SK-N-SH (cell line): ENCODE results near the gene MTMR1. TPM values are rescaled to one million over a fixed set of nuclear protein-coding genes. Genes with fewer than 3 reads are reported as not detected.

ENCODE experiments used
- CTCF ChIA-PET: fragments of 300-600, 350-600 bp; formaldehyde crosslinking; extraction: SDS; loops from one replicate; lab custom pipeline; 2021; lab: Yijun Ruan, JAX
- POLR2A ChIA-PET: fragments of 350-600 bp; sonication (Branson Sonifier 250); formaldehyde crosslinking; extraction: SDS; loops from one replicate; lab custom pipeline; 2020; ENCODE audit warnings: antibody characterized with exemption, inconsistent platforms; lab: Yijun Ruan, JAX
- DNase-seq: peaks from one replicate; pipeline ENCODE4 v3.0.0; 2012
- H2AFZ ChIP-seq: fragments of 200-600 bp; sonication (generic); 2 replicates; pipeline ENCODE4 v1.8.1; 2016; ENCODE audit warnings: antibody characterized with exemption, mild to moderate bottlenecking, low read depth
- H3F3A ChIP-seq: fragments of 200-600 bp; sonication (generic); replicated peaks from 2 replicates; pipeline ENCODE3; 2016; ENCODE audit warnings: antibody characterized with exemption, mild to moderate bottlenecking; ENCODE audit not compliant: insufficient read depth
- H3K27ac ChIP-seq, 2 experiments: fragments of 200-500 bp in 1 of 2; fragments of 200-600 bp in 1 of 2; sonication (Bioruptor generic) in 1 of 2; sonication (generic), shearing (Covaris generic) in 1 of 2; 2 replicates each; pipeline versions ENCODE4 v1.5.1 to v1.6.1; 2014 to 2016; ENCODE audit warnings: low read depth in 2 of 2, inconsistent platforms in 1 of 2, low read length in 1 of 2, mild to moderate bottlenecking in 1 of 2, mixed read lengths in 1 of 2
- H3K27me3 ChIP-seq: fragments of 200-600 bp; sonication (generic), shearing (Covaris generic); 2 replicates; pipeline ENCODE4 v1.6.1; 2016; ENCODE audit warnings: mixed run types; ENCODE audit not compliant: insufficient read depth
- H3K36me3 ChIP-seq, 2 experiments: fragments of 200-500 bp in 1 of 2; fragments of 200-600 bp in 1 of 2; sonication (Bioruptor generic) in 1 of 2; sonication (generic) in 1 of 2; replicated peaks in 1 of 2; 2 replicates each; pipeline versions ENCODE3 to v1.5.1; 2014 to 2016; ENCODE audit warnings: low read length in 1 of 2, mild to moderate bottlenecking in 1 of 2; ENCODE audit not compliant: insufficient read depth in 2 of 2, control insufficient read depth in 1 of 2
- H3K4me1 ChIP-seq, 2 experiments: fragments of 200-500 bp in 1 of 2; fragments of 200-600 bp in 1 of 2; sonication (Bioruptor generic) in 1 of 2; sonication (generic), shearing (Covaris generic) in 1 of 2; 2 replicates each; pipeline versions ENCODE4 v1.5.1 to v1.6.1; 2014 to 2016; ENCODE audit warnings: low read depth in 1 of 2, low read length in 1 of 2, mixed run types in 1 of 2; ENCODE audit not compliant: insufficient read depth in 2 of 2, control insufficient read depth in 1 of 2
- H3K4me2 ChIP-seq: fragments of 200-600 bp; sonication (generic), shearing (Covaris generic); 2 replicates; pipeline ENCODE4 v1.6.1; 2017; ENCODE audit warnings: mixed run types
- H3K4me3 ChIP-seq, 2 experiments: fragments of 200-500 bp in 1 of 2; fragments of 200-600 bp in 1 of 2; sonication (Bioruptor generic) in 1 of 2; sonication (generic), shearing (Covaris generic) in 1 of 2; 2 replicates each; pipeline versions ENCODE4 v1.5.1 to v1.8.1; 2014 to 2016; ENCODE audit warnings: low read depth in 2 of 2, inconsistent platforms in 1 of 2, low read length in 1 of 2, mild to moderate bottlenecking in 1 of 2, mixed read lengths in 1 of 2, moderate library complexity in 1 of 2
- H3K79me2 ChIP-seq: fragments of 200-600 bp; sonication (generic); 2 replicates; pipeline ENCODE4 v1.8.1; 2017; ENCODE audit warnings: mild to moderate bottlenecking; ENCODE audit not compliant: insufficient read depth
- H3K9ac ChIP-seq: fragments of 200-600 bp; sonication (generic); 2 replicates; pipeline ENCODE4 v1.6.1; 2017; ENCODE audit warnings: mixed run types
- H3K9me2 ChIP-seq: fragments of 200-600 bp; sonication (generic); 2 replicates; pipeline ENCODE4 v1.6.1; 2017; ENCODE audit warnings: mixed run types
- H3K9me3 ChIP-seq: fragments of 200-600 bp; sonication (generic); 2 replicates; pipeline ENCODE4 v1.6.1; 2017; ENCODE audit warnings: mixed run types, mild to moderate bottlenecking, moderate library complexity
- H4K20me1 ChIP-seq: fragments of 200-600 bp; sonication (generic); 2 replicates; pipeline ENCODE4 v1.6.1; 2017; ENCODE audit warnings: mild to moderate bottlenecking, mixed run types; ENCODE audit not compliant: insufficient read depth
- CHD2 ChIP-seq: fragments of 150-350 bp; IDR thresholded peaks from 2 replicates; pipeline ENCODE4 v1.6.1; 2018; ENCODE audit warnings: low read length; ENCODE audit not compliant: partially characterized antibody
- EZH2phosphoT487 ChIP-seq: fragments of 200-600 bp; sonication (generic); IDR thresholded peaks from 2 replicates; pipeline ENCODE4 v1.6.1; 2017; ENCODE audit warnings: low read depth, mixed run types, mild to moderate bottlenecking, antibody characterized with exemption, moderate library complexity, borderline replicate concordance
- FOSL2 ChIP-seq: IDR thresholded peaks from 2 replicates; pipeline ENCODE4 v1.4.0; 2012; ENCODE audit warnings: low read depth, mild to moderate bottlenecking, moderate library complexity, borderline replicate concordance
- FOXM1 ChIP-seq: IDR thresholded peaks from 2 replicates; pipeline ENCODE4 v1.4.0; 2012; ENCODE audit warnings: low read depth, mild to moderate bottlenecking
- GABPA ChIP-seq: IDR thresholded peaks from 2 replicates; pipeline ENCODE4 v1.4.0; 2012; ENCODE audit warnings: low read depth, mild to moderate bottlenecking
- GATA2 ChIP-seq: sonication (generic); formaldehyde crosslinking; IDR thresholded peaks from 2 replicates; pipeline ENCODE4 v1.5.0; 2020; ENCODE audit warnings: mild to moderate bottlenecking, missing genetic modification reagents
- JUND ChIP-seq: IDR thresholded peaks from 2 replicates; pipeline ENCODE4 v1.4.0; 2012
- MXI1 ChIP-seq: IDR thresholded peaks from 2 replicates; pipeline ENCODE4 v1.6.1; 2012; ENCODE audit warnings: mild to moderate bottlenecking, low read depth, low read length, improper control_type of control experiment
- NFIC ChIP-seq: IDR thresholded peaks from 2 replicates; pipeline ENCODE4 v1.4.0; 2012; ENCODE audit warnings: borderline replicate concordance
- POLR2AphosphoS5 ChIP-seq: IDR thresholded peaks from 2 replicates; pipeline ENCODE4 v1.6.1; 2012; ENCODE audit warnings: low read depth, low read length
- RAD21 ChIP-seq: IDR thresholded peaks from 2 replicates; pipeline ENCODE4 v1.6.1; 2012; ENCODE audit warnings: mild to moderate bottlenecking, low read length
- RFX5 ChIP-seq: IDR thresholded peaks from 2 replicates; pipeline ENCODE4 v1.6.1; 2012; ENCODE audit warnings: mild to moderate bottlenecking, improper control_type of control experiment, low read length
- RXRA ChIP-seq: IDR thresholded peaks from 2 replicates; pipeline ENCODE4 v1.4.0; 2012; ENCODE audit warnings: low read depth, mild to moderate bottlenecking, borderline replicate concordance
- TAF1 ChIP-seq: IDR thresholded peaks from 2 replicates; pipeline ENCODE4 v1.6.1; 2012; ENCODE audit warnings: low read depth, mild to moderate bottlenecking, low read length, moderate library complexity, borderline replicate concordance
- TCF12 ChIP-seq: IDR thresholded peaks from 2 replicates; pipeline ENCODE4 v1.4.0; 2012
- WGBS: methylation state at CpG from one replicate; pipeline ENCODE4 v1.1.6; 2017; ENCODE audit warnings: low lambda C conversion rate; 5-methylcytosine and 5-hydroxymethylcytosine counted together
- polyA plus RNA-seq, 3 experiments: library from polyadenylated mRNA; depleted of rRNA; stranded (reverse); fragments of >200 nt; gene quantifications; 2 replicates each; pipeline ENCODE4 v1.2.3, GENCODE V29; 2012
- TF ChIP-seq, protein P1 (sequence below): IDR thresholded peaks from 2 replicates; pipeline ENCODE4; 2012
- TF ChIP-seq, protein P2 (sequence below): fragments of 200-600 bp; sonication (generic); IDR thresholded peaks from 2 replicates; pipeline ENCODE4 v1.6.1; 2017; ENCODE audit warnings: antibody characterized with exemption, mild to moderate bottlenecking, moderate library complexity
- TF ChIP-seq, protein P3 (sequence below): IDR thresholded peaks from 2 replicates; pipeline ENCODE4 v1.4.0; 2012; ENCODE audit warnings: low read depth, borderline replicate concordance
- TF ChIP-seq, protein P4 (sequence below): IDR thresholded peaks from 2 replicates; pipeline ENCODE4 v1.6.1; 2012; ENCODE audit warnings: mild to moderate bottlenecking, low read depth, low read length, moderate library complexity
- TF ChIP-seq, protein P5 (sequence below): IDR thresholded peaks from 2 replicates; pipeline ENCODE4 v1.4.0; 2012; ENCODE audit warnings: low read depth

Gene MTMR1
- polyA plus RNA-seq, 1 of the 3 experiments (the other 2 are of a cell fraction) = 17.0 TPM

DNA sequence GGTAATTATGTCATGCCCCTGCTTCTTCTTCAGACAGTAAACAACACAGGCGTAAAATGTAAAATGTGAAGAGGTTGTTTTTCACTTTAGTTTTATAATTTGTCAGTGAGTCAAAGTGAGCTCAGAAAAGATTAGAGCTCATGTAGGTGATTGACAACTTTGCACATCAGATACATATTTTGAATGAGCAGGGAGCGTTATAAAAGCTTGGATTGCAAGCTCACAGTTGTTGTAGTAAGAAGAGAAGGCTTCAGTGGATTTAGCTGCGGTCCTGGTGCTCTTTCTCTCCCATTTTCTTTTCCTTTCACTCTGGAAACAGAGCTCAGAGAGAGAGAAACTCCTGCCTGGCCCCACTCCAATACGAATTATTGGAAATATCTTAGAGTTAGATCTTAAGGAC lies 26.4 kb downstream of the MTMR1 start:
- CTCF ChIA-PET = interaction anchor here (0.7 to 2.3 kb wide), 3 partner anchors 11 to 36 kb away, joined by 3 to 6 read pairs (median 5); partner anchors contain the start of gene MTMR1
- WGBS = 65% methylated on average over 4 of the region's 4 CpGs

More for the DNA sequence above, 26.4 kb downstream of the MTMR1 start:
- POLR2A ChIA-PET = no interaction called here
- no peak for DNase-seq
- H3K4me2 ChIP-seq = no peak overlapping the region
- H3K9me2 ChIP-seq = no peaks in the 10 kb centered on the region
- no peaks in the 10 kb centered on the region for H3K27me3 ChIP-seq
- no peak overlapping the region for H2AFZ ChIP-seq
- H3F3A ChIP-seq = peaks cover 3% of the 10 kb centered on the region
- TF ChIP-seq RXRA = no peak
- no peak for TF ChIP-seq TAF1
- no peak for TF ChIP-seq CHD2
- TF ChIP-seq GABPA = no peak
- TF ChIP-seq, protein P1, sequence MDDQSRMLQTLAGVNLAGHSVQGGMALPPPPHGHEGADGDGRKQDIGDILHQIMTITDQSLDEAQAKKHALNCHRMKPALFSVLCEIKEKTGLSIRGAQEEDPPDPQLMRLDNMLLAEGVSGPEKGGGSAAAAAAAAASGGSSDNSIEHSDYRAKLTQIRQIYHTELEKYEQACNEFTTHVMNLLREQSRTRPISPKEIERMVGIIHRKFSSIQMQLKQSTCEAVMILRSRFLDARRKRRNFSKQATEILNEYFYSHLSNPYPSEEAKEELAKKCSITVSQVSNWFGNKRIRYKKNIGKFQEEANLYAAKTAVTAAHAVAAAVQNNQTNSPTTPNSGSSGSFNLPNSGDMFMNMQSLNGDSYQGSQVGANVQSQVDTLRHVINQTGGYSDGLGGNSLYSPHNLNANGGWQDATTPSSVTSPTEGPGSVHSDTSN = no peak
- TF ChIP-seq, protein P2, sequence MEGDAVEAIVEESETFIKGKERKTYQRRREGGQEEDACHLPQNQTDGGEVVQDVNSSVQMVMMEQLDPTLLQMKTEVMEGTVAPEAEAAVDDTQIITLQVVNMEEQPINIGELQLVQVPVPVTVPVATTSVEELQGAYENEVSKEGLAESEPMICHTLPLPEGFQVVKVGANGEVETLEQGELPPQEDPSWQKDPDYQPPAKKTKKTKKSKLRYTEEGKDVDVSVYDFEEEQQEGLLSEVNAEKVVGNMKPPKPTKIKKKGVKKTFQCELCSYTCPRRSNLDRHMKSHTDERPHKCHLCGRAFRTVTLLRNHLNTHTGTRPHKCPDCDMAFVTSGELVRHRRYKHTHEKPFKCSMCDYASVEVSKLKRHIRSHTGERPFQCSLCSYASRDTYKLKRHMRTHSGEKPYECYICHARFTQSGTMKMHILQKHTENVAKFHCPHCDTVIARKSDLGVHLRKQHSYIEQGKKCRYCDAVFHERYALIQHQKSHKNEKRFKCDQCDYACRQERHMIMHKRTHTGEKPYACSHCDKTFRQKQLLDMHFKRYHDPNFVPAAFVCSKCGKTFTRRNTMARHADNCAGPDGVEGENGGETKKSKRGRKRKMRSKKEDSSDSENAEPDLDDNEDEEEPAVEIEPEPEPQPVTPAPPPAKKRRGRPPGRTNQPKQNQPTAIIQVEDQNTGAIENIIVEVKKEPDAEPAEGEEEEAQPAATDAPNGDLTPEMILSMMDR = no peak
- TF ChIP-seq, protein P3, sequence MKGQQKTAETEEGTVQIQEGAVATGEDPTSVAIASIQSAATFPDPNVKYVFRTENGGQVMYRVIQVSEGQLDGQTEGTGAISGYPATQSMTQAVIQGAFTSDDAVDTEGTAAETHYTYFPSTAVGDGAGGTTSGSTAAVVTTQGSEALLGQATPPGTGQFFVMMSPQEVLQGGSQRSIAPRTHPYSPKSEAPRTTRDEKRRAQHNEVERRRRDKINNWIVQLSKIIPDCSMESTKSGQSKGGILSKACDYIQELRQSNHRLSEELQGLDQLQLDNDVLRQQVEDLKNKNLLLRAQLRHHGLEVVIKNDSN = no peak
- no peak for TF ChIP-seq EZH2phosphoT487
- TF ChIP-seq MXI1 = no peak
- no peak for TF ChIP-seq RFX5
- no peak for TF ChIP-seq NFIC
- TF ChIP-seq POLR2AphosphoS5 = no peak
- TF ChIP-seq, protein P4, sequence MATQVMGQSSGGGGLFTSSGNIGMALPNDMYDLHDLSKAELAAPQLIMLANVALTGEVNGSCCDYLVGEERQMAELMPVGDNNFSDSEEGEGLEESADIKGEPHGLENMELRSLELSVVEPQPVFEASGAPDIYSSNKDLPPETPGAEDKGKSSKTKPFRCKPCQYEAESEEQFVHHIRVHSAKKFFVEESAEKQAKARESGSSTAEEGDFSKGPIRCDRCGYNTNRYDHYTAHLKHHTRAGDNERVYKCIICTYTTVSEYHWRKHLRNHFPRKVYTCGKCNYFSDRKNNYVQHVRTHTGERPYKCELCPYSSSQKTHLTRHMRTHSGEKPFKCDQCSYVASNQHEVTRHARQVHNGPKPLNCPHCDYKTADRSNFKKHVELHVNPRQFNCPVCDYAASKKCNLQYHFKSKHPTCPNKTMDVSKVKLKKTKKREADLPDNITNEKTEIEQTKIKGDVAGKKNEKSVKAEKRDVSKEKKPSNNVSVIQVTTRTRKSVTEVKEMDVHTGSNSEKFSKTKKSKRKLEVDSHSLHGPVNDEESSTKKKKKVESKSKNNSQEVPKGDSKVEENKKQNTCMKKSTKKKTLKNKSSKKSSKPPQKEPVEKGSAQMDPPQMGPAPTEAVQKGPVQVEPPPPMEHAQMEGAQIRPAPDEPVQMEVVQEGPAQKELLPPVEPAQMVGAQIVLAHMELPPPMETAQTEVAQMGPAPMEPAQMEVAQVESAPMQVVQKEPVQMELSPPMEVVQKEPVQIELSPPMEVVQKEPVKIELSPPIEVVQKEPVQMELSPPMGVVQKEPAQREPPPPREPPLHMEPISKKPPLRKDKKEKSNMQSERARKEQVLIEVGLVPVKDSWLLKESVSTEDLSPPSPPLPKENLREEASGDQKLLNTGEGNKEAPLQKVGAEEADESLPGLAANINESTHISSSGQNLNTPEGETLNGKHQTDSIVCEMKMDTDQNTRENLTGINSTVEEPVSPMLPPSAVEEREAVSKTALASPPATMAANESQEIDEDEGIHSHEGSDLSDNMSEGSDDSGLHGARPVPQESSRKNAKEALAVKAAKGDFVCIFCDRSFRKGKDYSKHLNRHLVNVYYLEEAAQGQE = no peak
- no peak for TF ChIP-seq JUND
- TF ChIP-seq, protein P5, sequence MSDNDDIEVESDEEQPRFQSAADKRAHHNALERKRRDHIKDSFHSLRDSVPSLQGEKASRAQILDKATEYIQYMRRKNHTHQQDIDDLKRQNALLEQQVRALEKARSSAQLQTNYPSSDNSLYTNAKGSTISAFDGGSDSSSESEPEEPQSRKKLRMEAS = no peak
- no peak for TF ChIP-seq RAD21
- TF ChIP-seq FOXM1 = no peak
- TF ChIP-seq FOSL2 = no peak
- TF ChIP-seq TCF12 = no peak
- TF ChIP-seq GATA2 (CRISPR knock-in tag) = no peak
- H3K9me3 ChIP-seq = no peaks in the 10 kb centered on the region
- H3K27ac ChIP-seq = no peak overlapping the region
- H4K20me1 ChIP-seq = no peaks in the 10 kb centered on the region
- no peaks in the 10 kb centered on the region for H3K79me2 ChIP-seq
- H3K9ac ChIP-seq = no peak overlapping the region
- no peaks in the 10 kb centered on the region for H3K36me3 ChIP-seq
- H3K4me1 ChIP-seq = no peaks in the 10 kb centered on the region
- H3K4me3 ChIP-seq = no peak overlapping the region
